Testis (tissue), 3 donors: ENCODE results near the gene OR8D1. TPM values are rescaled to one million over a fixed set of nuclear protein-coding genes. Genes with fewer than 3 reads are reported as not detected.

ENCODE experiments used
- DNase-seq: peaks from one replicate; pipeline ENCODE4 v3.0.0-alpha.2; 2019
- H3K27ac ChIP-seq, 2 donors: fragments of 200-600 bp; sonication (generic); one replicate each; pipeline ENCODE4 v1.5.1; 2019
- H3K27me3 ChIP-seq: fragments of 200-600 bp; sonication (generic); one replicate; pipeline ENCODE4 v1.5.1; 2019
- H3K36me3 ChIP-seq: fragments of 200-600 bp; sonication (generic); one replicate; pipeline ENCODE4 v1.5.1; 2017; ENCODE audit warnings: low read depth; ENCODE audit errors: missing control alignments
- H3K4me1 ChIP-seq: fragments of 200-600 bp; sonication (generic); one replicate; pipeline ENCODE4 v1.5.1; 2019
- H3K4me3 ChIP-seq, 2 donors: fragments of 200-600 bp; sonication (generic); one replicate each; pipeline ENCODE4 v1.5.1; 2017 to 2019
- H3K9me3 ChIP-seq: fragments of 200-600 bp; sonication (generic); one replicate; pipeline ENCODE4 v1.5.1; 2017
- POLR2A ChIP-seq: fragments of 450-650 bp; IDR thresholded peaks from one replicate; pipeline ENCODE4 v1.6.1; 2017; ENCODE audit warnings: antibody characterized with exemption, mild to moderate bottlenecking, moderate library complexity
- WGBS, 2 donors: methylation state at CpG; one replicate each; pipeline ENCODE4 v1.1.5; 2018; 5-methylcytosine and 5-hydroxymethylcytosine counted together
- intact Hi-C: fragments of 100-400 bp; cut with DNase I; formaldehyde crosslinking; loops from one replicate; pipeline ENCODE4 v1.15.1; 2023; ENCODE audit warnings: low total_unique reads
- polyA plus RNA-seq: library from polyadenylated mRNA; stranded (reverse); fragments of 350-450 nt; fragmentation: Illumina TruSeq; extraction: RNeasy Lipid Tissue Mini Kit (QIAGEN cat#74804); gene quantifications from one replicate; pipeline ENCODE4 v1.2.3, GENCODE V29; 2014; ENCODE audit warnings: low read depth, low replicate concordance; ENCODE audit not compliant: insufficient read depth
- total RNA-seq, 2 donors: library from RNA; depleted of rRNA; stranded (reverse); fragments of >200 nt; gene quantifications; one replicate each; pipeline ENCODE4 v1.2.3, GENCODE V29; 2016
- TF ChIP-seq, protein P1 (sequence below), 3 experiments: fragments of 450-650 bp in 2 of 3; fragments of 200-600 bp in 1 of 3; sonication (generic) in 1 of 3; IDR thresholded peaks; one replicate each; pipeline ENCODE4 v1.5.1; 2016 to 2019; ENCODE audit warnings: antibody characterized with exemption in 3 of 3, mild to moderate bottlenecking in 2 of 3, moderate library complexity in 1 of 3

OR8D1 gene
- total and polyA plus RNA-seq, 3 donors from 2014 or later = not detected

DNA sequence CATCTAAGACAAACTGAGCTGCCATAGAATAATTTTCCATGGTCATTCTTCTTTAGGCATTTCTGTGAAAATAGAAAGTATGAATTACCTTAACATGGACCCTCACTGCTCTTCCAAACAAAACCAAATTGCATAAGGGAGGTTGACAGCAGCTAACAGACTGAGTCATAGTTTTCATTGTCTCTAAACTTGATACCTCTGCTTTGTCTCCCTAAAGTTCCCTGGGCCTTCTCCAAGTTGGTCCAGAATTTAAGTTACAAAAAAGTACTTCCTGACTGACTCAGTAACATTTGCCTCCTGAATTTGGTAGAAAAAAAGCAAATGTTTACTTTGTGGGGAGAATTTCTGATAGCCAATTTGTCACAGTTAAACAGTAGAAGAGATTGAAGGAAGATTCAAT, 3.0 kb downstream of the OR8D1 start:
- Histone ChIP-seq H3K36me3 (no peaks in the 10 kb centered on the region), H3K4me1 (no peaks in the 10 kb centered on the region), H3K4me3 (no peak overlapping the region), H3K27me3 (no peaks in the 10 kb centered on the region), H3K9me3 (no peaks in the 10 kb centered on the region), H3K27ac (no peak overlapping the region)
- no peak for DNase-seq
- intact Hi-C loops = no loop called here
- TF ChIP-seq POLR2A = no peak
- TF ChIP-seq, protein P1, sequence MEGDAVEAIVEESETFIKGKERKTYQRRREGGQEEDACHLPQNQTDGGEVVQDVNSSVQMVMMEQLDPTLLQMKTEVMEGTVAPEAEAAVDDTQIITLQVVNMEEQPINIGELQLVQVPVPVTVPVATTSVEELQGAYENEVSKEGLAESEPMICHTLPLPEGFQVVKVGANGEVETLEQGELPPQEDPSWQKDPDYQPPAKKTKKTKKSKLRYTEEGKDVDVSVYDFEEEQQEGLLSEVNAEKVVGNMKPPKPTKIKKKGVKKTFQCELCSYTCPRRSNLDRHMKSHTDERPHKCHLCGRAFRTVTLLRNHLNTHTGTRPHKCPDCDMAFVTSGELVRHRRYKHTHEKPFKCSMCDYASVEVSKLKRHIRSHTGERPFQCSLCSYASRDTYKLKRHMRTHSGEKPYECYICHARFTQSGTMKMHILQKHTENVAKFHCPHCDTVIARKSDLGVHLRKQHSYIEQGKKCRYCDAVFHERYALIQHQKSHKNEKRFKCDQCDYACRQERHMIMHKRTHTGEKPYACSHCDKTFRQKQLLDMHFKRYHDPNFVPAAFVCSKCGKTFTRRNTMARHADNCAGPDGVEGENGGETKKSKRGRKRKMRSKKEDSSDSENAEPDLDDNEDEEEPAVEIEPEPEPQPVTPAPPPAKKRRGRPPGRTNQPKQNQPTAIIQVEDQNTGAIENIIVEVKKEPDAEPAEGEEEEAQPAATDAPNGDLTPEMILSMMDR (IDR thresholded peaks at IDR 0.05) = no peak

DNA sequence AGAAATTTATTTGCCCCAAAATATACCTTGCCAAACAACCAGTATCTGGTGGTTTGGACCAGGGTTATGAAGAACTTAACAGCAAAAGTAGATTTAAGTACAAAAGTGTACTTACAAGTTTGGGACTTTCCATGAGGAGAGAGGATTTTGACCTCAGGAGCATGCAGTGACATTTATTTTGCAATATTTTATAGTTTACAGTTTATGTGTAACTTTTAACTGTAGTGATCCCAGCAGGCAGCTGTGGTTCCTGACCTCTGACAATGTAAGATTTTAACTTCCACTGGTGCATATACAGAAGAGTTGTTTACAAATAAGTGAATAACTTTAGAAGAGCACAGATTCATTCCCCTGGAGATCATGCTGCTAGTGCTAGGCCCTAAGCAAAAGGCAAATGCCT, 6.7 kb downstream of the OR8D1 start:
- Histone ChIP-seq H3K27me3 (no peaks in the 10 kb centered on the region), H3K4me3 (no peak overlapping the region), H3K4me1 (no peaks in the 10 kb centered on the region), H3K9me3 (no peaks in the 10 kb centered on the region), H3K27ac (no peak overlapping the region), H3K36me3 (no peaks in the 10 kb centered on the region)
- intact Hi-C loops = no loop called here
- DNase-seq = no peak
- no peak for TF ChIP-seq POLR2A
- TF ChIP-seq, protein P1 (IDR thresholded peaks at IDR 0.05) = no peak

- Histone ChIP-seq H3K9me3 (no peaks in the 10 kb centered on the region), H3K27ac (no peak overlapping the region), H3K36me3 (no peaks in the 10 kb centered on the region), H3K4me3 (no peak overlapping the region), H3K4me1 (no peaks in the 10 kb centered on the region), H3K27me3 (no peaks in the 10 kb centered on the region)
- no peak for DNase-seq
- TF ChIP-seq, protein P1 (IDR thresholded peaks at IDR 0.05) = no peak
- no peak for TF ChIP-seq POLR2A
- intact Hi-C loops = no loop called here
- WGBS, 2 donors = 60 to 69% methylated on average over 3 of the region's 3 CpGs
Measured at GRCh38 chr11:124302347-124303125, 11.2 kb downstream of the OR8D1 start.

- TF ChIP-seq POLR2A = no peak
- TF ChIP-seq, protein P1 (IDR thresholded peaks at IDR 0.05) = no peak
- Histone ChIP-seq H3K36me3 (no peaks in the 10 kb centered on the region), H3K4me1 (no peaks in the 10 kb centered on the region), H3K27ac (no peak overlapping the region), H3K9me3 (no peaks in the 10 kb centered on the region), H3K4me3 (no peak overlapping the region), H3K27me3 (no peaks in the 10 kb centered on the region)
- 71 to 74% methylated on average over 3 of the region's 3 CpGs for WGBS, 2 donors
- no peak for DNase-seq
- intact Hi-C loops = no loop called here
Measured at GRCh38 chr11:124301548-124301947, 12.2 kb downstream of the OR8D1 start.

GRCh38 chr11:124297921-124298320, 15.8 kb downstream of the OR8D1 start:
- Histone ChIP-seq H3K4me1 (no peaks in the 10 kb centered on the region), H3K27ac (no peak overlapping the region), H3K27me3 (no peaks in the 10 kb centered on the region), H3K36me3 (no peaks in the 10 kb centered on the region), H3K4me3 (no peak overlapping the region), H3K9me3 (no peaks in the 10 kb centered on the region)
- no peak for DNase-seq
- intact Hi-C loops = no loop called here
- TF ChIP-seq, protein P1 (IDR thresholded peaks at IDR 0.05) = no peak
- TF ChIP-seq POLR2A = no peak
- WGBS, 2 donors = 87% methylated on average over 4 of the region's 4 CpGs
